GM06990 (cell line): ENCODE results near the gene CBLIF.
"Not testable (repeated sequence)": the region's sequence is repeated elsewhere in the genome, so short reads cannot be mapped to it uniquely, and the experiment has no call there.

ENCODE experiments used
- DNase-seq: peaks from one replicate; pipeline ENCODE4 v3.0.0-alpha.2; 2011; ENCODE audit not compliant: insufficient read length; ENCODE audit errors: extremely low read depth
- H3K27me3 ChIP-seq: replicated peaks from 2 replicates; pipeline ENCODE4 v1.6.0; 2011; ENCODE audit warnings: low read length; ENCODE audit not compliant: control insufficient read depth, insufficient read depth
- H3K36me3 ChIP-seq: 2 replicates; pipeline ENCODE4 v1.5.1; 2011; ENCODE audit warnings: low read length; ENCODE audit not compliant: control insufficient read depth, insufficient read depth
- H3K4me3 ChIP-seq: replicated peaks from 2 replicates; pipeline ENCODE4 v1.5.1; 2011; ENCODE audit warnings: low read depth, mild to moderate bottlenecking, control low read depth, low read length
- TF ChIP-seq, protein P1 (sequence below): IDR thresholded peaks from 2 replicates; pipeline ENCODE4 v1.5.1; 2011; ENCODE audit warnings: low read length, control low read depth, mild to moderate bottlenecking, inconsistent platforms; ENCODE audit not compliant: insufficient read depth, poor library complexity, severe bottlenecking

Gene CBLIF

DNA sequence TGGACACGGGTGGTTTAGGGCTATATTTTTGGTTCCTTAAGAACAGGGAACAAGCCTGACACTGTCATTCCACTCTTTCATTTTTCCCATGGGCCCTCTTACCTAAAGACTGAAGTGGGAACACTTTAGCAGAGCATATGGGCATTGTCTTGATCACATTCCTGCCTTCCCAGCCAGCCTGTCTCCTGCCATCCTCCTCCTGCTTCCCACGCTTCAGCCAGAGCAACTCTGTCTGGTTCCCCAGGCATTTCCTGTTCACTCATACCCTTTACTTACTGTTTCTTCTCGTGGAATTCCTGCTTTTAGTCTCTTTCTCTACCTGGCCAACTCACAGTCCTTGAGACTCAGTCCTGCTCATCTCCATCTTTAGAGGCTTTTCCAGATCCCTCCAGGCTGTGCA, 57.5 kb downstream of the CBLIF start:
- no peak for DNase-seq
- no peak overlapping the region for H3K4me3 ChIP-seq
- TF ChIP-seq, protein P1, sequence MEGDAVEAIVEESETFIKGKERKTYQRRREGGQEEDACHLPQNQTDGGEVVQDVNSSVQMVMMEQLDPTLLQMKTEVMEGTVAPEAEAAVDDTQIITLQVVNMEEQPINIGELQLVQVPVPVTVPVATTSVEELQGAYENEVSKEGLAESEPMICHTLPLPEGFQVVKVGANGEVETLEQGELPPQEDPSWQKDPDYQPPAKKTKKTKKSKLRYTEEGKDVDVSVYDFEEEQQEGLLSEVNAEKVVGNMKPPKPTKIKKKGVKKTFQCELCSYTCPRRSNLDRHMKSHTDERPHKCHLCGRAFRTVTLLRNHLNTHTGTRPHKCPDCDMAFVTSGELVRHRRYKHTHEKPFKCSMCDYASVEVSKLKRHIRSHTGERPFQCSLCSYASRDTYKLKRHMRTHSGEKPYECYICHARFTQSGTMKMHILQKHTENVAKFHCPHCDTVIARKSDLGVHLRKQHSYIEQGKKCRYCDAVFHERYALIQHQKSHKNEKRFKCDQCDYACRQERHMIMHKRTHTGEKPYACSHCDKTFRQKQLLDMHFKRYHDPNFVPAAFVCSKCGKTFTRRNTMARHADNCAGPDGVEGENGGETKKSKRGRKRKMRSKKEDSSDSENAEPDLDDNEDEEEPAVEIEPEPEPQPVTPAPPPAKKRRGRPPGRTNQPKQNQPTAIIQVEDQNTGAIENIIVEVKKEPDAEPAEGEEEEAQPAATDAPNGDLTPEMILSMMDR, result no peak
- no peaks in the 10 kb centered on the region for H3K36me3 ChIP-seq
- H3K27me3 ChIP-seq, result no peaks in the 10 kb centered on the region; the same call in 1 of the 2 replicates

DNA sequence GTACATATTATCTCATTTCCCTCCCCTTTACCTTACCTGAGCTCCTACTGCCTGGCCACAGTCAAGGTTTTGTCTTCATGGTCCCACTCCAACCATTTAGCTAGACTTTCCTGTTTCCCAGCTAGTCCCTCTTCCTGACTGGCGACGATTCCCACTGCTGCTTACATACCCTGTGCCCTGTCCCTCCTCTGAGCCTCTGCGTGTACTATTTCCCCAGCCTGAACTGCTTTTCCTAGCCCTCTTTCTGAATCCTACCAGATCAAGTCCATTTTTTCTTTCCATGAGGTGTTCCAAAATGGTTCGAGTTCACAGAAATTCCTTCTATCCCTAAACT, 58.1 kb downstream of the CBLIF start:
- no peak for DNase-seq
- Histone ChIP-seq H3K4me3 (no peak overlapping the region), H3K36me3 (no peaks in the 10 kb centered on the region), H3K27me3 (no peaks in the 10 kb centered on the region; the same call in 1 of the 2 replicates)
- TF ChIP-seq, protein P1, result no peak

DNA sequence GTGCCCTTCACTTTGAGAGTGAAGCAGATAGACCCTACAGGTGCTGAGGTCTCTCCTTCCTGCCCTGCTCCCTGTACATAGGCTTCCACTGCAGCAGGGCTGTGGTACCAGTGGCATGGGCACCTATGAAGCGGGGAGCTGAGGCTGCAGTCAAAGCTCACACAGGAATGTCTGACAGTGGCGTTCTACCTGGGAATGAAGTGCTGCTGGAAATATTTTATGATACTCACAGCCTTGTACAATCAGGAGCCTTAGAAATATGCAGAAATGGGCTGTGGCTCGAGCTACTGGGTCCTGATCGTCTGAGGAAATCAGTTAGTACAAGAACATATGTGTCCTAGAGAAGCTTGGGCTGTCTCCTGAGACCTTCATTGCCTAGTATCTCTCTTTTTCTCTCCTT, 59.5 kb downstream of the CBLIF start:
- DNase-seq, result no peak
- TF ChIP-seq, protein P1, result no peak
- Histone ChIP-seq H3K36me3 (no peaks in the 10 kb centered on the region), H3K4me3 (no peak overlapping the region), H3K27me3 (no peaks in the 10 kb centered on the region; the same call in 1 of the 2 replicates)

DNA sequence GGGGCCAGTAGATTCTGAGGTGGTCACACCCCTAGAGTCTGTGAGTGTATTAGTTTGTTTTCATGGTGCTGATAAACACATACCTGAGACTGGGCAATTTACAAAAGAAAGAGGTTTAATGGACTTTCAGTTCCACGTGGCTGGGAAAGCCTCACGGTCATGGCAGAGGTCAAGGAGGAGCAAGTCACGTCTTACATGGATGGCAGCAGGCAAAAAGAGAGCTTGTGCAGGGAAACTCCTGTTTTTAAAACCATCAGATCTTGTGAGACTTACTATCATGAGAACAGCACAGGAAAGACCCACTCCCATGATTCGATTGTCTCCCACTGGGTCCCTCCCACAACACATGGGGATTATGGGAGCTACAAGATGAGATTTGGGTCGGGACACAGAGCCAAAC, 60.9 kb downstream of the CBLIF start:
- H3K4me3 ChIP-seq, H3K36me3 ChIP-seq, H3K27me3 ChIP-seq, DNase-seq: not testable (repeated sequence)

DNA sequence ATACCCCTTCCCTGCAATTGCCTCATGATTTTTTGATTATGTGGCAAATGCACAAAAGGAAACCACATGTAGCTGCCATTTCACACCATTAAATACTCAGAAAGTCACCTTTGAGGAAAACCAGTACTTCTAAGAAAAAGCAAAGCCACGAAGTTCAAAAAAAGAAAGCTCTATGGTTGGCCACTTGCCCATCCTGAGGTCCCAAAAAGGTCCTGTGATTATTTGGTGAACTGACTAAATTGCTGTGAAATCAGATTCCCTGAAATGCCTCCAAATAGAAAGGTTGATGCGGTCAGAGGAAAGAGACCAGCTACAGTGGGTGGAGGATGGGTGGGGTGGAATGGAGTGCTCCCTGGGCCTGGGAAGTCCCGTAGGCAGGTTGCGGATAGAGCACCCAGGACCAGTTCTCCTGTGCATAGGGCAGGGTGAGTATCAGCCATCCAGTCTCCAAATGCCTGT, 61.6 kb downstream of the CBLIF start:
- Histone ChIP-seq H3K36me3 (no peaks in the 10 kb centered on the region), H3K4me3 (no peak overlapping the region), H3K27me3 (no peaks in the 10 kb centered on the region; the same call in 1 of the 2 replicates)
- TF ChIP-seq, protein P1, result no peak
- DNase-seq, result no peak

DNA sequence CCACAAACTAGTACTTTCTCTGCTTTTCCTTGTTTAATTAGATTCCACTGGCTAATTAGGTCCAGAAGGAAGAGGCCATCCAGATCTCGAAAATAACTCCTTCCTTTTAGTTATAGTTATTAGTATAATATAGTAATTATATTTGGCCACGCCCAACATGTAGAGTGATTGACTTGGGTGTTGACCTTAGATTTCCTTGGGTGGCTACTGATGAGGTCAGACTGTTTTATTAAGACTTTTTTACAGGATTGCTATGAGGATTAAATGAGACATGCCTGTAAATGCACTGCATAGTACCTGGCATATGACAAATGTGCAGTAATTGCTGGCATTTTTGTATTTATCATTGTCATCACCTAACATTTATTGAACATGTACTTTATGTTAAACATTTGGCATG, 63.2 kb downstream of the CBLIF start:
- TF ChIP-seq, protein P1, result no peak
- DNase-seq, result no peak
- H3K4me3 ChIP-seq, result no peak overlapping the region
- H3K36me3 ChIP-seq, result no peaks in the 10 kb centered on the region
- no peaks in the 10 kb centered on the region; the same call in 1 of the 2 replicates for H3K27me3 ChIP-seq
